GM19395 (cell line): ENCODE results near the gene CCR6.
A peak's percentile ranks its signal among the peaks of the same experiment; 100 is the strongest.
"Not testable (repeated sequence)": the region's sequence is repeated elsewhere in the genome, so short reads cannot be mapped to it uniquely, and the experiment has no call there.

Experiments used
- ATAC-seq: cut with Tn5 transposase; IDR thresholded peaks from one replicate; pipeline ENCODE4 v1.9.1; 2021; ENCODE audit warnings: mild to moderate bottlenecking, moderate library complexity; ENCODE audit not compliant: unreplicated experiment

The CCR6 gene

GRCh38 chr6:167122827-167123657 lies at the start of gene CCR6:
Gene CCR6 (plus strand): TSS chr6:167123096. CDS start chr6:167136135, 13,039 bp downstream.
- ATAC-seq, result peak; percentile 25

- no peak for ATAC-seq
Measured at GRCh38 chr6:167073679-167074274, 49.1 kb upstream of the CCR6 start.

GRCh38 chr6:167077241-167077932 lies 45.5 kb upstream of the CCR6 start:
- no peak for ATAC-seq

- ATAC-seq, result no peak
Measured at GRCh38 chr6:167078745-167079144, 44.2 kb upstream of the CCR6 start.

GRCh38 chr6:167079853-167080297 lies 43.0 kb upstream of the CCR6 start:
- peak; percentile 98 for ATAC-seq

- no peak for ATAC-seq
Measured at GRCh38 chr6:167087857-167088354, 35.0 kb upstream of the CCR6 start.

- not testable (repeated sequence) for ATAC-seq
Measured at GRCh38 chr6:167088741-167089140, 34.2 kb upstream of the CCR6 start.

- ATAC-seq, result no peak
Measured at GRCh38 chr6:167089243-167090142, 33.4 kb upstream of the CCR6 start.

GRCh38 chr6:167090171-167090570 lies 32.7 kb upstream of the CCR6 start:
- ATAC-seq, result no peak

GRCh38 chr6:167091026-167091804 lies 31.7 kb upstream of the CCR6 start:
- no peak for ATAC-seq

GRCh38 chr6:167091805-167092107 lies 31.1 kb upstream of the CCR6 start:
- no peak for ATAC-seq

GRCh38 chr6:167092672-167093339 lies 30.1 kb upstream of the CCR6 start:
- no peak for ATAC-seq

- no peak for ATAC-seq
Measured at GRCh38 chr6:167093406-167093921, 29.4 kb upstream of the CCR6 start.

- ATAC-seq, result peak; percentile 50
Measured at GRCh38 chr6:167093922-167094432, 28.9 kb upstream of the CCR6 start.

GRCh38 chr6:167094436-167094819 lies 28.5 kb upstream of the CCR6 start:
- ATAC-seq, result peak; percentile 25

- peak; percentile 62 for ATAC-seq
Measured at GRCh38 chr6:167094820-167095637, 27.9 kb upstream of the CCR6 start.

GRCh38 chr6:167095888-167096287 lies 27.0 kb upstream of the CCR6 start:
- ATAC-seq, result no peak

- ATAC-seq, result no peak
Measured at GRCh38 chr6:167096991-167097390, 25.9 kb upstream of the CCR6 start.
